ENCODE measurements around the gene TSFM.

The TSFM gene

DNA sequence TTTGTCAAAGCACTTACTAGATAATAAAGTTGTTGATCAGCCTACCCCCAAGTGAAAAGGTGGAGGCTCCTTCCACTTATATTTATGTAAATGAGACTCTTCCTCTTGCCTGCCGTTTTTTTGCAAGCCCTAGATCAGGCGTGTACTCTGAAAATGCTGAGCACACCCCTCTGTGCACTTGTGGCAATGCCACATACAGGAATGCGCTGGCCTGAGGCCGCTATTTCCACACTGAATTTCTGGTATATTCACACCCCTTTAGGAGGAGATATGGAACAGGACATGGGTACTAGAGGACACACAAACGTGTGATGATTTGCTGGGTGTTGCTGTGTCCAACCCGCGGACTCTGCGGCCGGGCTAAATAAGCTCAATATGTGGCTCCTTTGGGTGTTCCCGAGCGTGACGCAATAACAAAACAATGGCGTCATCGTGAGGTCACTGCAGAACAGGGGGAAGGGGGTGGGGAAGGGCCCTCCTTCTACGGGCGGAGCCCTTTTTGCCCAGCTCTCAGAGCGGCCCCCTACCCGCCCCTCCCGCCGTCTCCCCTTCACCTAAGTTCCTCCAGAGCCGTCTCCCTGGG, 38.3 kb upstream of the TSFM start:
- intact Hi-C loops (cut with DNase I): loop anchor here (10.0 kb wide), 1 partner anchor 49 kb away; the partner anchor contains the start of gene OS9
- DNase-seq: peak in 18 of 42 donors; percentile 30 to 79 (median 62)

DNA sequence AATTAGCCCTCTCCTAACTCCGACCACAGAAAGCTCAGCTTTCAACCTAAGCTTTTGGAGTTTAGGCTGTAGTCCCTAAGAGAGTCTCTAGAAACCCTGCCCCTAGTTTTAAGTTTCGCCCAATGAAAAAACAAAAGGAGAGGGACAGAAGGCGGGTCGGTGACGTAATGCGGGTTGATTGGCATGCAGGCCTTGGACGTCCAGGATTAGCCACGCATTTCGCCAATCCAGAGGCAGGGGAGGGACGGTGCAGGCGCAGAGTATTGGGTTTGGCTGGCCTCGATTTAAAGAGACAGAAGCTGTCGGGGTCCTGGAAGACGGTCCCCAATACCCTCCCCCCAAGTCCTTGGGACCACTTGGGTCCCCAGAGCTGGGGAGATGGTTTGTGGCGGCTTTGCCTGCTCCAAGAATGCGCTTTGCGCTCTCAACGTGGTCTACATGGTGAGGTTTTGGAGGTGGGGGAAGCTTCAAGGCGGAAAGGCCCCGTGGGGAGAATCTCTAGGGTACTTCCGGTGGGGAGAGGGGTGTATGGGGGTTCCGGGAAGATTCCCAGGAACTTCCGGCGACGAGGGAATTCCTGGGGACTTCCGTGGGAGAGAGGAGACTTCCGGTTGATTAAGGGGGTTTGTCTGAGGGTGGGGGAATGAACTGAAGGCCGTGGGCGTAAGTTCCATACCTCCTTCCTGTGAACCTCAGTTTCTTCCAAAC, 37.7 kb upstream of the TSFM start, which contains the start of gene TSPAN31:
TSPAN31 (plus strand) TSS at position 263 of the 708 bp plus-strand sequence; CDS start at position 379, 116 bp downstream.
- peak; percentile 96 to 100 (median 98) for DNase-seq
- intact Hi-C loops (cut with DNase I): loop anchor here (10.0 kb wide), 1 partner anchor 50 kb away; the partner anchor contains the start of gene OS9

- no peak for DNase-seq
- intact Hi-C loops (cut with DNase I): loop anchor here (10.0 kb wide), 1 partner anchor 51 kb away; the partner anchor contains the start of gene OS9
Observed at GRCh38 chr12:57745485-57745881, 37.1 kb upstream of the TSFM start.

DNA sequence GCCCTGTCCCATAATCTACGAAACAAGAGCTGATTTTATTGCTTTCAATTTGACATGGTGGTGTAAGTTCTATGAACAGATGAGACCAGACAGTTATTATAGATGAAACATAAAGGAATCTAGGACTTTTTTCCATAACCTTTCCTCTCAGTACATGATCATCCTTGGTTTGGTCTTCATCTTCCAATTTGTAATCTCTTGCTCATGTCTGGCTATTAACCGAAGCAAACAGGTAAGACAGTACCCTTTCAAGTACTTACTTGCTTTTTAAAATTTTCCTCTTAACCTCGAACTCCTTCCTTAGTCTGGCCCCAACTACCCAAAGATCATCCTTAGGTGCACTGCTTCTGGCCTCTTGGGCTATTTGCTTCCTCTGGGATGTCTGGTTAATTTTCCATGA, 36.6 kb upstream of the TSFM start:
- intact Hi-C loops (cut with DNase I): loop anchor here (10.0 kb wide), 1 partner anchor 51 kb away; the partner anchor contains the start of gene OS9
- no peak for DNase-seq

GRCh38 chr12:57749061-57749460, 33.5 kb upstream of the TSFM start:
- intact Hi-C loops (cut with DNase I): loop anchor here (10.0 kb wide), 1 partner anchor 54 kb away; the partner anchor contains the start of gene OS9
- DNase-seq: no peak

GRCh38 chr12:57750561-57751431, 31.8 kb upstream of the TSFM start:
- no peak for DNase-seq
- intact Hi-C loops (cut with DNase I): no loop called here

DNA sequence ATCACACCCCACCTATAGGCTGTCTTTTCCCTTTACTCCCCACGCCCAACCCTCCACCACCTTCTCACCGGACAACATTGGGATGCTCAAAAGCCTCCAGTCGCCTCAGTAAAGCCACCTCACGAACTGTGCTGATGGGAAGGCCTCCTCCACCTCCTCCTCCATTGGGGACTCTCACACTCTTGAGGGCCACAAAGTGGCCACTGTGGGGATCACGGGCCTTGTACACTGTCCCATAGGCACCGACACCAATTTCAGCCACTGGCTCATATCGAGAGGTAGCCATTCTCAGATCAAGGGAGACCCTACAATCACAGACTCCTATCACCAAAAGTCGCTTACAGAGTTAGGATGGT, 31.2 kb upstream of the TSFM start:
- intact Hi-C loops (cut with DNase I): no loop called here
- DNase-seq: no peak

DNA sequence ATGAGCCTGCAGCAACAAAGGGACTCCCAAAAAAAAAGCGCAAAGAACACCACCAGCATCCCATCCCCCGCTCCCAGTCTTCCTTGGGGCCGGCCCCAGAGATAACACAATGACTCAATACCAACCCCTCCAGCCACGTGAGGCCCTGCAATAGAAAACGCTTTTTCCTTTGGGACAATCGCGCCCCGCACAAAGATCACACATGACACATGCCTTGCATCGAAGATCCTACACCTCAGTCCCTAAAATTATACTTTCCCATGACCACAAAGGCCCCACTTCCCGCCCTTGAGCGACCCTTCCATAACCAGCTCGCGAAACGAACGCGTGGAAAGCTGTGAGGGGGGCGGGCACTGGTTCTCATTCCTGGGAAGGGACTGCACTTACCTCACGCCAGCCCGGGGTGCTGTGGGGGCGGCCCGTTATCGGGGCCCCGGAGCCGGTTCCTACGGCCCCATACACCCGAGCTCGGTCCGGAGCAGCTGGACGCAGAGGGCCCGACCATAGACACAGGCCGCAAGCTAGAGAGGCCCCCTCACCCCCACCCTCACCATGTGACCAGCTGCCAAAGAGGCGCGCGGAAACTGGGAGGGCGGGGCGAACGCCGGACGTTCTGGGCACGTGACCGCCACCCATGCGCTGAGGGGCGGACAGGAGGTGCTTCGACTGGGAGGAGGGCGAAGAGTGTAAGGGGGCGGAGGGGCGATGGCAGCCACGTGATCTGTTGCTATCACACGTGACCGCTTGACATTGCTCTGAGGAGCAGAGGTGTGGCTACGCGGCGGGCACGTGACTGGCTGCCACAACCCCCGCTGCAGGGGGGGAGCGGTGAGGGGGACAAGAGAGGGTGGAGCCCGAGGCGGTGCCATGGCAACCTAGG, 30.6 kb upstream of the TSFM start, which contains the start of gene CDK4:
CDK4 (minus strand) TSS at position 523 of the 880 bp plus-strand sequence. CDS start 593 bp downstream, outside the sequence.
- intact Hi-C loops (cut with DNase I): no loop called here
- DNase-seq: peak; percentile 99 to 100 (median 100)

- DNase-seq: no peak
- intact Hi-C loops (cut with DNase I): no loop called here
Observed at GRCh38 chr12:57752668-57753000, 30.0 kb upstream of the TSFM start.

DNA sequence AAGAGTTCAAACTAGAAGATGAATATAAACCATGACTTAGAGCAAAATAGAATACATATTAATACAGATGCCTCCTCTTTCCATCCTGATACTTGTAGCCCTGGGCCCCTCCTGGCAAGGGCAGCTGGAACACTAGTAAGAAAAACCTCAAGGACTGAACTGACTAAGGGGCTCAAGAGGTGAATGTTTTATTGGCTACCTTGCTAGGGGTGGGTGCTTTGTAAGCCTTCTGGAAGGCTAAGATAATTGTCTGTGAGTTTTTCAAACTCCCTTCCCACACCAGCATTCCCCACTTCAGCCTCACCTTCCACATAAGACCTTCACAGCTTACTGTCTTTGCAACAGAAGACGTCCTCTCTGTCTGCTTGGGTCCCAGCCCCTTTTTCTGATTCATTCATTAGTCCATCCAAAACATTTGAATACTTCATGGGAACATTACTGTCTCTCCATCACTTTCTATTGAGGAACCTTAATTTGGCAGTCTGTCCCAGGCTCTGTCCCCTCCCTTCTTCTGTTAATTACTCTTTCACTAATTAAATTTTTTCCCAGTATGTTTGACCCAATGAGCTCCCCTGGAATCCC, 28.7 kb upstream of the TSFM start:
- intact Hi-C loops (cut with DNase I): no loop called here
- no peak for DNase-seq

GRCh38 chr12:57754411-57755193, 28.0 kb upstream of the TSFM start, which contains the start of gene MARCHF9:
MARCHF9 (plus strand) TSS chr12:57755103; CDS start chr12:57755529, 426 bp downstream.
- DNase-seq: peak; percentile 39 to 91 (median 75)
- intact Hi-C loops (cut with DNase I): no loop called here

DNA sequence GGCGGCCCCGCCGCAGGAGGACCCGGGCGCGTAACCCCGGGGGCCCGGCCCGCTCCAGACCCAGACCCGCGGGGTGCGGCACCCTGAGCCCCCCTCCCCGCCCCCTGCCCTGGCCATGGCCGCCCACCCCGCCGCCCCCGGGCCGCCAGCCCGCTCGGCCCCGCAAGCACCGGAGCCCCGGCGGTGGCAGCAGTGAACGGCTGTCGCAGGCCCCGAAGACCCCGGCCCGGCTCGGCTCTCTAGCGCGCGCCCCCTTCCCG, 27.5 kb upstream of the TSFM start:
- intact Hi-C loops (cut with DNase I): no loop called here
- no peak for DNase-seq

DNA sequence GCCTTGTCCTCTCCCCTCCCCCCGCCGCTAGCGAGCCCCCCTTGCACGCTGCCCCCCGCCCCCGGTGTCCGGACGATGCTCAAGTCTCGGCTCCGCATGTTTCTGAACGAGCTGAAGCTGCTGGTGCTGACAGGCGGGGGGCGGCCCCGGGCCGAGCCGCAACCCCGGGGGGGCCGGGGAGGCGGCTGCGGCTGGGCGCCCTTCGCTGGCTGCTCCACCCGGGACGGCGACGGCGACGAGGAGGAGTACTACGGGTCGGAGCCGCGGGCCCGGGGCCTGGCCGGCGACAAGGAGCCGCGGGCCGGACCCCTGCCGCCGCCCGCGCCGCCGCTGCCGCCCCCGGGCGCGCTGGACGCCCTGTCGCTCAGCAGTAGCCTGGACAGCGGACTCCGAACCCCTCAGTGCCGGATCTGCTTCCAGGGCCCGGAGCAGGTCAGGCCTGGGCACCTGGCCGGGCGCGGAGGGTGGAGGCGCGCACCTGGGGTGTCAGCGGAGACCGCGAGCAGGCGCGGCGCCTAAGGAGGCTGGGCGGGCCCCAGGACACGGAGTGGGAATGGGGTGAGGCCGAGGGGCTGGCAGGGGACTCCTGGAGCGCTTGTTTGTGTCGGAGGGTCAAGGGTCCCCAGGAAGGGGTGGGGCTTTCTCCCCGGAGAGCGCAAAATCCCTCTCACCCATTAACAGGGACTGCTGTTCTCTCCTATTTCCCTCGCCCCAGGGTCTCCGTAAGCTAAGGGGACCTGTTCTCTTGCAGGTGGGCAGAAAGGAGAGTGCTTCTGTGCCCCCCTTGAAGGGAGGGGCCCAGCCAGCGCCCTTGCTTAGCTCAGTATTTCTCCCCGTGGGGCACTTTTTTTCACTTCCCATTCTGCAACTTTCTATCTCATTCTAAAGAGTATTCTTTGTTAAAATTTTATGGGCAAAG, 26.9 kb upstream of the TSFM start:
- peak in 15 of 42 donors; percentile 11 to 58 (median 38) for DNase-seq
- intact Hi-C loops (cut with DNase I): no loop called here

- peak in 5 of 42 donors; percentile 28 to 60 (median 50) for DNase-seq
- intact Hi-C loops (cut with DNase I): no loop called here
Observed at GRCh38 chr12:57756406-57757341, 25.9 kb upstream of the TSFM start.

GRCh38 chr12:57757771-57758170, 24.8 kb upstream of the TSFM start:
- DNase-seq: no peak
- intact Hi-C loops (cut with DNase I): no loop called here
